SU-DHL-6 (cell line): ENCODE data around the gene PNPLA7.

Experiments used
- EZH2phosphoT487 ChIP-seq: fragments of 200-600 bp; sonication (generic), shearing (Covaris generic); conservative IDR thresholded peaks from 2 replicates; pipeline ENCODE4 v1.6.1; 2018; ENCODE audit warnings: mild to moderate bottlenecking, antibody characterized with exemption, low read length, moderate library complexity, mixed read lengths
- TF ChIP-seq, protein P1 (sequence below): fragments of 200-600 bp; sonication (generic); IDR thresholded peaks from one replicate; pipeline ENCODE4 v1.5.1; 2017; ENCODE audit warnings: antibody characterized with exemption, mild to moderate bottlenecking, low read length, moderate library complexity; ENCODE audit not compliant: insufficient read depth, poor library complexity, severe bottlenecking

DNA sequence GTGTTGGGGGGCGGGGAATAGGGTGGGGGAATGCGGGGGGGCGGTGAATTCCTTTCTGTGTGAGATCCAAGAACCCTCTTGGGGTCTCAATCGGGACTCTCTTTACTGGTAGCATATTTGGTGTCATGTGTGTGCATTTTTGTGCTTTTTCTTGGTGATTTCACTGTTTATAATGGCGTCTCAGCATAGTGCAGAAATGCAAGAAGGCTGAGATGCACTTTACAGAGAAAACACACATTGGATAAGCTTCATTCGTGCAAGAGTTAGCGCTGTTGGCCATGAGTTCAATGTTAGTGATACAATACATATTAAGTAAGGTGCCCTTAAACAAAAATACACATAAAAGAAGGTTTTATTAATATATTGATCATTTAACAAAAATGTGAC lies 108.3 kb downstream of the PNPLA7 start:
- TF ChIP-seq, protein P1, sequence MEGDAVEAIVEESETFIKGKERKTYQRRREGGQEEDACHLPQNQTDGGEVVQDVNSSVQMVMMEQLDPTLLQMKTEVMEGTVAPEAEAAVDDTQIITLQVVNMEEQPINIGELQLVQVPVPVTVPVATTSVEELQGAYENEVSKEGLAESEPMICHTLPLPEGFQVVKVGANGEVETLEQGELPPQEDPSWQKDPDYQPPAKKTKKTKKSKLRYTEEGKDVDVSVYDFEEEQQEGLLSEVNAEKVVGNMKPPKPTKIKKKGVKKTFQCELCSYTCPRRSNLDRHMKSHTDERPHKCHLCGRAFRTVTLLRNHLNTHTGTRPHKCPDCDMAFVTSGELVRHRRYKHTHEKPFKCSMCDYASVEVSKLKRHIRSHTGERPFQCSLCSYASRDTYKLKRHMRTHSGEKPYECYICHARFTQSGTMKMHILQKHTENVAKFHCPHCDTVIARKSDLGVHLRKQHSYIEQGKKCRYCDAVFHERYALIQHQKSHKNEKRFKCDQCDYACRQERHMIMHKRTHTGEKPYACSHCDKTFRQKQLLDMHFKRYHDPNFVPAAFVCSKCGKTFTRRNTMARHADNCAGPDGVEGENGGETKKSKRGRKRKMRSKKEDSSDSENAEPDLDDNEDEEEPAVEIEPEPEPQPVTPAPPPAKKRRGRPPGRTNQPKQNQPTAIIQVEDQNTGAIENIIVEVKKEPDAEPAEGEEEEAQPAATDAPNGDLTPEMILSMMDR, result no peak
- no peak for TF ChIP-seq EZH2phosphoT487
